Measurements from ENCODE around the gene ARPC1A. TPM values are rescaled to one million over a fixed set of nuclear protein-coding genes. Genes with fewer than 3 reads are reported as not detected.

ARPC1A gene
- total RNA-seq, 1 donor: 132 TPM

DNA sequence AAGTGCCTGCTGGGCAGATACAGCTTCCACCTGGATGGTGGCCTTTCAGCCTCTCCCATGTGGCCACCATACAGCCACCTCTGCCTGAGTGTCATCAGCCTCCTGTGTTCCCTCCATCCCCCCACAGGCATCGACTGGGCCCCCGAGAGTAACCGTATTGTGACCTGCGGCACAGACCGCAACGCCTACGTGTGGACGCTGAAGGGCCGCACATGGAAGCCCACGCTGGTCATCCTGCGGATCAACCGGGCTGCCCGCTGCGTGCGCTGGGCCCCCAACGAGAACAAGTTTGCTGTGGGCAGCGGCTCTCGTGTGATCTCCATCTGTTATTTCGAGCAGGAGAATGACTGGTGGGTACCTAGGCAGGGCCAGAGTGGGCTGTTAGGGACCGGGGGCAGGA is 62.2 kb downstream of the ARPC1A start:
- H3K79me2 ChIP-seq (ENCODE audit: insufficient read depth, low read length): peaks cover 46% of the 10 kb centered on the region

DNA sequence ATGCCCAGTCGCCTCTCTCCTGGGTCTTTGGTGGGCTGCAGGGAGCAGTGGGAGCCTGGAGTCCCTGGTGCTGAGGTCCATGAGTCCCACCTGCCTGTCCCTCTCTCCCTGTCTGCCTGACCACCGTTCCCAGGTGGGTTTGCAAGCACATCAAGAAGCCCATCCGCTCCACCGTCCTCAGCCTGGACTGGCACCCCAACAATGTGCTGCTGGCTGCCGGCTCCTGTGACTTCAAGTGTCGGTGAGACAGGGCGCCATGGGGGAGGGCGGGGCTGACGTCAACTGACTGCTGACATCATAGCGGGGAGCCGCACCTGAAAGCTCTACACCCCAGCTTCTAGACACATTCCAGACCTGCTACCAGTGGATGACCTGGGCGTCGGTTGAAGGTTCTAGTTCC is 64.1 kb downstream of the ARPC1A start:
- TF ChIP-seq, protein P1, sequence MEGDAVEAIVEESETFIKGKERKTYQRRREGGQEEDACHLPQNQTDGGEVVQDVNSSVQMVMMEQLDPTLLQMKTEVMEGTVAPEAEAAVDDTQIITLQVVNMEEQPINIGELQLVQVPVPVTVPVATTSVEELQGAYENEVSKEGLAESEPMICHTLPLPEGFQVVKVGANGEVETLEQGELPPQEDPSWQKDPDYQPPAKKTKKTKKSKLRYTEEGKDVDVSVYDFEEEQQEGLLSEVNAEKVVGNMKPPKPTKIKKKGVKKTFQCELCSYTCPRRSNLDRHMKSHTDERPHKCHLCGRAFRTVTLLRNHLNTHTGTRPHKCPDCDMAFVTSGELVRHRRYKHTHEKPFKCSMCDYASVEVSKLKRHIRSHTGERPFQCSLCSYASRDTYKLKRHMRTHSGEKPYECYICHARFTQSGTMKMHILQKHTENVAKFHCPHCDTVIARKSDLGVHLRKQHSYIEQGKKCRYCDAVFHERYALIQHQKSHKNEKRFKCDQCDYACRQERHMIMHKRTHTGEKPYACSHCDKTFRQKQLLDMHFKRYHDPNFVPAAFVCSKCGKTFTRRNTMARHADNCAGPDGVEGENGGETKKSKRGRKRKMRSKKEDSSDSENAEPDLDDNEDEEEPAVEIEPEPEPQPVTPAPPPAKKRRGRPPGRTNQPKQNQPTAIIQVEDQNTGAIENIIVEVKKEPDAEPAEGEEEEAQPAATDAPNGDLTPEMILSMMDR (IDR thresholded peaks at IDR 0.05; ENCODE audit: extremely low read depth, low read depth, low read length): no peak
- H3K27ac ChIP-seq (ENCODE audit: low read depth, low read length): no peak overlapping the region
- no peaks in the 10 kb centered on the region for H3K4me1 ChIP-seq (ENCODE audit: insufficient read depth, low read length)
- no peak overlapping the region for H2AFZ ChIP-seq (ENCODE audit: low read length)
- H3K4me3 ChIP-seq (ENCODE audit: insufficient read depth, low read length): no peak overlapping the region
- H3K36me3 ChIP-seq (ENCODE audit: insufficient read depth, low read length): peaks cover 71% of the 10 kb centered on the region
- no peaks in the 10 kb centered on the region for H3K27me3 ChIP-seq (ENCODE audit: insufficient read depth, low read length)
- no peak for DNase-seq (ENCODE audit: insufficient read length, low spot score, missing footprints)
- peaks cover 34% of the 10 kb centered on the region for H4K20me1 ChIP-seq (ENCODE audit: insufficient read depth, low read length)
- no peak overlapping the region for H3K4me2 ChIP-seq (ENCODE audit: insufficient read depth, low read length)
- H3K79me2 ChIP-seq (ENCODE audit: insufficient read depth, low read length): peaks cover 39% of the 10 kb centered on the region
- no peaks in the 10 kb centered on the region for H3K9me3 ChIP-seq (ENCODE audit: low read depth, low read length)

More for the DNA sequence above, 62.2 kb downstream of the ARPC1A start:
- Histone ChIP-seq H3K9me3 (ENCODE audit: low read depth, low read length) (no peaks in the 10 kb centered on the region), H4K20me1 (ENCODE audit: insufficient read depth, low read length) (peaks cover 40% of the 10 kb centered on the region), H3K4me3 (ENCODE audit: insufficient read depth, low read length) (no peak overlapping the region), H2AFZ (ENCODE audit: low read length) (no peak overlapping the region), H3K27ac (ENCODE audit: low read depth, low read length) (no peak overlapping the region), H3K36me3 (ENCODE audit: insufficient read depth, low read length) (peaks cover 60% of the 10 kb centered on the region), H3K4me2 (ENCODE audit: insufficient read depth, low read length) (no peak overlapping the region), H3K27me3 (ENCODE audit: insufficient read depth, low read length) (no peaks in the 10 kb centered on the region), H3K4me1 (ENCODE audit: insufficient read depth, low read length) (no peaks in the 10 kb centered on the region)
- TF ChIP-seq, protein P1 (IDR thresholded peaks at IDR 0.05; ENCODE audit: extremely low read depth, low read depth, low read length): no peak
- peak; percentile 68 for DNase-seq (ENCODE audit: insufficient read length, low spot score, missing footprints)

DNA sequence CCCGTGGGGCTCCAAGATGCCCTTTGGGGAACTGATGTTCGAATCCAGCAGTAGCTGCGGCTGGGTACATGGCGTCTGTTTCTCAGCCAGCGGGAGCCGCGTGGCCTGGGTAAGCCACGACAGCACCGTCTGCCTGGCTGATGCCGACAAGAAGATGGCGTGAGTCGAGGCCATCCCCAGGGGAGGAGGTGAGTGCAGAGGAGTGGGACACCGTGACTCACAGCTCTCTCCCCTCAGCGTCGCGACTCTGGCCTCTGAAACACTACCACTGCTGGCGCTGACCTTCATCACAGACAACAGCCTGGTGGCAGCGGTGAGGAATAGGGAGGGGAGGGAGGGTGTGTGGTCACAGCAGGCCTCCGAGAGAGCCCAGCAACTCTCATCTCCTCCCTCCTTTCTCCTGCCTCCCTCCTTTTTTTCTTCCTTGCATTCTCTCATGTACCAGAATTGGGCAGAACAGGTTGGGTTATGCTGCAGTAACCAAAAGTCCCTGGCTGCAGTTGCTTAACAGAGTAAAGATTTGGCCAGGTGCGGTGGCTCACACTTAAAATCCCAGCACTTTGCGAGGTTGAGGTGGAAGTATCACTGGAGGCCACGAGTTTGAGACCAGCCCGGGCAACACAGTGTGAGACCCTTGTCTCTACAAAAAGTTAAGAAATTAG is 65.4 kb downstream of the ARPC1A start:
- Histone ChIP-seq H2AFZ (ENCODE audit: low read length) (no peak overlapping the region), H3K4me1 (ENCODE audit: insufficient read depth, low read length) (no peaks in the 10 kb centered on the region), H3K36me3 (ENCODE audit: insufficient read depth, low read length) (peaks cover 83% of the 10 kb centered on the region), H3K27ac (ENCODE audit: low read depth, low read length) (no peak overlapping the region), H3K9me3 (ENCODE audit: low read depth, low read length) (no peaks in the 10 kb centered on the region), H4K20me1 (ENCODE audit: insufficient read depth, low read length) (peaks cover 33% of the 10 kb centered on the region), H3K4me3 (ENCODE audit: insufficient read depth, low read length) (no peak overlapping the region), H3K79me2 (ENCODE audit: insufficient read depth, low read length) (peaks cover 38% of the 10 kb centered on the region), H3K4me2 (ENCODE audit: insufficient read depth, low read length) (no peak overlapping the region), H3K27me3 (ENCODE audit: insufficient read depth, low read length) (no peaks in the 10 kb centered on the region)
- DNase-seq (ENCODE audit: insufficient read length, low spot score, missing footprints): peak; percentile 61
- TF ChIP-seq, protein P1 (IDR thresholded peaks at IDR 0.05; ENCODE audit: extremely low read depth, low read depth, low read length): no peak

DNA sequence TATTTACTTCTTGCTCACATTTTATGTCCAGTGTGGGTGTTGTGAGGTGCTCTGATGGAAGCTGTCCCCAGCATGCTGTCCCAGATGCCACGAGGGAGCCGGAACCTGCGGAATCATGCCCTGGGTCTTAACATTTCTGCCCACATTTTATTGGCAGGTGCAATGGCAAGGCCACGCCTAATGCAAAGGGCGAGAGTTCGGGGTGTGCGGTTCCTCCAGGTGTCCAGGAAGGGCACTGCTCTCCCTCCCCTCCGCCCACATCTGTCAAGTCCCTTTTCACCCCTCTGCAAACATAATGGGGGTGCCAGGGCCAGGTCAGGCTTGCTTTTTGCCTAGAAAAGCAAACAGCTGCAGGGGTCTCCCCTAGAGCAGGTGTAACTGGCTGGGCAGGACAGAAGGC is 66.3 kb downstream of the ARPC1A start:
- Histone ChIP-seq H3K79me2 (ENCODE audit: insufficient read depth, low read length) (peaks cover 31% of the 10 kb centered on the region), H4K20me1 (ENCODE audit: insufficient read depth, low read length) (peaks cover 27% of the 10 kb centered on the region), H3K4me1 (ENCODE audit: insufficient read depth, low read length) (no peaks in the 10 kb centered on the region), H2AFZ (ENCODE audit: low read length) (no peak overlapping the region), H3K4me2 (ENCODE audit: insufficient read depth, low read length) (no peak overlapping the region), H3K9me3 (ENCODE audit: low read depth, low read length) (no peaks in the 10 kb centered on the region), H3K27ac (ENCODE audit: low read depth, low read length) (no peak overlapping the region), H3K36me3 (ENCODE audit: insufficient read depth, low read length) (peaks cover 81% of the 10 kb centered on the region), H3K4me3 (ENCODE audit: insufficient read depth, low read length) (no peak overlapping the region), H3K27me3 (ENCODE audit: insufficient read depth, low read length) (no peaks in the 10 kb centered on the region)
- DNase-seq (ENCODE audit: insufficient read length, low spot score, missing footprints): peak; percentile 58
- TF ChIP-seq, protein P1 (IDR thresholded peaks at IDR 0.05; ENCODE audit: extremely low read depth, low read depth, low read length): no peak
